DMS 273 (cell line): ENCODE data around the gene TTC16.

ENCODE experiments used
- DNase-seq: peaks from one replicate; lab custom pipeline; 2025; ENCODE audit not compliant: unreplicated experiment; lab: John Stamatoyannopoulos, UW

TTC16 gene

DNA sequence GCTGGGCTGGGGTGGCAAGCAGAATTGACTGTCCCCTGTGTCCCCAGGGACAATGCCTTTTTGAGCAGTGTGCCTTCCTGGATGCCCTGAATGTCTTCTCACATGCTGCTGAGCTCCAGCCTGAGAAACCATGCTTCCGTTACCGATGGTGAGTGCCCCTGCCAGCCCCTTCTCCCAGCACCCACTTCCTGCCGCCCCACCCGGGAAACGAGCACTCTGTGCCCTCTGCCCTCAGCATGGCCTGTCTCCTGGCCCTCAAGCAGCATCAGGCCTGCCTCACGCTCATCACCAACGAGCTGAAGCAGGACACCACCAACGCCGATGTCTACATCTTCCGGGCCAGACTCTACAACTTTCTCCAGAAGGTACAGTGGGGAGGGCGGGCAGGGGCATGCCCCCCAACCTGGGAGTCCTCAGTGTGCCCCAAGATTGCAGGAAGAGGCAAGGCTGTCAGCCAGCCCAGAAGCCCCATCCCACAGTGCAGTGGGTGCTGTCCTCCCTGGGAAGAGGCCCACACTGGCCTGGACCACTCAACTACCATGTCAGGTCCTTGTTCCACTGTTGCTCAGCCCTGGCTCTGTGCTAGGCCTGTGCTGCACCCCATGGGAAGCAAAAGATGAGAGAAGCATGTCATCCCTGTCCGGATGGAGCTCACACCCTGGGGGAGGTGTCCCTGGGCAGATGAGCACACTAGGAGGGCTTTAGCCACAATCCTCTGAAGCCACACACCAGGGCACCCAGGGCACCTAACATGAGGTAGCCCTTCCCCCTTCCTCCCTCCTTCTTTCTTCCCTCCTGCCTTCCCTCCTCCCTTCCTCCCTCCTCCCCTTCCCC lies 4.4 kb downstream of the TTC16 start:
- peak; percentile 24 for DNase-seq

- DNase-seq = no peak
Observed at GRCh38 chr9:127720865-127721227, 5.0 kb downstream of the TTC16 start.

DNA sequence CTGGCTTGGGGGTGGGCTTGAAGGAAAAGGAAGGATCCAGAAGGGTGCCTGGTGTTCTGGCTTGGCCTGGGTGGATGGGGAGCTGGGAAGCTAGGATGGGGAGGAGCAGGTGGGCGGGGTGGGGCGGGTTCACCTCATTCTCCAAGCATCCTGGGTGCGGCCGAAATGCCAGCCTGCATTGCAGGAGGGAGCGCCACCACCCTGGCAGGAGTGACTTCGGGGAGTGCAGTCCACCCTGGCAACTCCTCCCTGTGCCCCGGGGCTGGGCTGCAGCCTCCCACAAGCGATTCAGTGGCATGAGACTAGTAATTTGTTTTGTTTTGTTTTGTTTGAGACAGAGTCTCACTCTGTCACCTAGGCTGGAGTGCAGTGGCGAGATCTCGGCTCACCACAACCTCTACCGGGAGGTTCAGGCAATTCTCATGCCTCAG lies 5.5 kb downstream of the TTC16 start:
- DNase-seq = peak; percentile 24

- DNase-seq = no peak
Observed at GRCh38 chr9:127722055-127722745, 6.3 kb downstream of the TTC16 start.

- no peak for DNase-seq
Observed at GRCh38 chr9:127723013-127723412, 7.1 kb downstream of the TTC16 start.

DNA sequence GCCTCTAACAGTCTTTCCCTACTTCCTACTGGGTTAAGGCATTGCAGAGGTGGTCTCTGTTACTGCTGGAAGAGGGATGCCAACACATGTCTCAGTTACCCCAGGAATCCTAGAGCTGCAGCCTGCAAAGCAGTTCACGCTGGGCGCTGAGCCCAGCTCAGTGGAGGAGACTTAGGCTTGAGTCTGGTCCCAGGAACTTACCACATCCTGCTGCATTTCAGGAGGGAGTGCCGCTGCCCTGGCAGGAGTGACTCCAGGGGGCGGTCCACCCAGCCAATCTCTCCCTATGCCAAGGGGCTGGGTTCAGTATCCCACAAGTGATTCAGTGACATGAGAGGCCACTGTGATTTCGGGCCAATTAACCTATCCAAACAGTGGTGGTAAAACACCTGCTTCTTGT lies 7.6 kb downstream of the TTC16 start:
- DNase-seq = peak; percentile 43

DNA sequence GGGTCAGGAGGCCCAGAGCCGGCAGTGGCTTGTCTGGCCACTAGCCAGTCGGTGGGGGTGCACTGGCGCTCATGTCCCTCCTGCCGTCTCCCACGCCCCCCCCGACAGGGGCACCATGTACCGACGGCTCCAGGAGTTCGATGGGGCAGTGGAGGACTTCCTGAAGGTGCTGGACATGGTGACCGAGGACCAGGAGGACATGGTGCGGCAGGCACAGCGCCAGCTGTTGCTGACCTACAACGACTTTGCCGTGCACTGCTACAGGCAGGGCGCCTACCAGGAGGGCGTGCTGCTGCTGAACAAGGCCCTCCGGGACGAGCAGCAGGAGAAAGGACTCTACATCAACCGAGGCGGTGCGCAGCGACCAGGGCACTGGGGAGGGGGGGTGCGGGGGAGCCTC lies 8.1 kb downstream of the TTC16 start:
- peak; percentile 60 for DNase-seq

DNA sequence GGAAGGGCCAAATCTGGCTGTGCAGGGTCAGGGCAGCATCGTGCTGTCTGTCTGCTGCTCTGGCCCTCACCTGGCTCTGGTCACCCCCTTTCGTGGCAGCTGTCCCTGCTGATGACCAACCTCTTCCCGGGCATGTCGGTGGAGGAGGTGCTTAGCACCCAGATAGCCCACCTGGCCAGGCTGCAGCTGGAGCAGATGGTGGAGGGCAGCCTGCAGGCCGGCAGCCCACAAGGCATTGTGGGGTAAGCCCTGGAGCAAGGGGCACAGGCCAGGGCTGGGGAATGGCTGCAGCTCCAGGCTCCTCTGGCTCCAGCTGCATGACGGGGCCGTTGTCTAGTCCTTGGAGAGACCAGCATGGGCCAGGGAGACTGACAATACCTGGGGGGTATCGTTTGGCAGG lies 11.0 kb downstream of the TTC16 start:
- DNase-seq = no peak

- DNase-seq = no peak
Observed at GRCh38 chr9:127728808-127729207, 12.9 kb downstream of the TTC16 start.

GRCh38 chr9:127729522-127730256 lies 13.8 kb downstream of the TTC16 start:
- no peak for DNase-seq

GRCh38 chr9:127730262-127730661 lies 14.4 kb downstream of the TTC16 start:
- no peak for DNase-seq

GRCh38 chr9:127730799-127731410 lies 15.0 kb downstream of the TTC16 start:
- DNase-seq = no peak

- no peak for DNase-seq
Observed at GRCh38 chr9:127731938-127732337, 16.1 kb downstream of the TTC16 start.

DNA sequence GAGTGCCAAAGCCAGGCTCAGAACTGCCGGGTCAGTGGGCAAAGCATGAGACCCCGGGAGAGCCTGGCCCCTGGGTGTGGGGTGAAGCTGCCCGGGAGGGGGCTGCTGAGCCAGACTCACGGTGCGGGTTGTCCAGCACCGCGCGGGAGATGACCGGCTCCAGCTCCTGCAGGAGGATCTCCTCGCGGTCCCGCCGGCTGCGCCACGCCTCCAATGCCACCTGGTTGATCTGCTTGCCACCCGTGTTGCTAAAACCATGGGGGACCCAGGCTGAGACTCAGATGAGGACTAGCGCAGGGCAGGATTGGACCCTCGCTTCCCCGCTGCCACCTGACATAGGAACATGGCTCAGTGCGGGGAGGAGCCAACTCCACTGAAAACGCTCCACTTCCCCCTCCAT lies 16.6 kb downstream of the TTC16 start:
- DNase-seq = no peak

DNA sequence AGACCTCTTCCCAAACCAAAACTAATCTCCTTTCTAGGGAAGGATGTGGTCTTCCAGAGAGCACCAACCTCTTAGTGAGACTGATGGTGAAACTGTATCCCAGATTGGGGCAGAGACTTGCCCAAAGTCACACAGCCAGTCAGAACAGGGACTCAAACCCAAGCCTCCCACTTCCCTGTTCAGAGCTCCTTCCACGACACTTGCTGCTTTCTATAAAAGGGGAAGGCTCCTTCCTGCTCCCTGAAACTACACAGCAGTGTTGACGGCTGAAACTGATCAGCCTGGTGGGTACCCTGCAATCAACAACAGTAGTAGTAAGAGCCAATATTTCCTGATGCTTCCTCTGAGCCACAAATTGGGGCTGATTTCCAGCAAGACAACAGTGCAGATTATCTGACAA lies 17.7 kb downstream of the TTC16 start:
- DNase-seq = no peak

- DNase-seq = no peak
Observed at GRCh38 chr9:127734247-127734746, 18.4 kb downstream of the TTC16 start.

DNA sequence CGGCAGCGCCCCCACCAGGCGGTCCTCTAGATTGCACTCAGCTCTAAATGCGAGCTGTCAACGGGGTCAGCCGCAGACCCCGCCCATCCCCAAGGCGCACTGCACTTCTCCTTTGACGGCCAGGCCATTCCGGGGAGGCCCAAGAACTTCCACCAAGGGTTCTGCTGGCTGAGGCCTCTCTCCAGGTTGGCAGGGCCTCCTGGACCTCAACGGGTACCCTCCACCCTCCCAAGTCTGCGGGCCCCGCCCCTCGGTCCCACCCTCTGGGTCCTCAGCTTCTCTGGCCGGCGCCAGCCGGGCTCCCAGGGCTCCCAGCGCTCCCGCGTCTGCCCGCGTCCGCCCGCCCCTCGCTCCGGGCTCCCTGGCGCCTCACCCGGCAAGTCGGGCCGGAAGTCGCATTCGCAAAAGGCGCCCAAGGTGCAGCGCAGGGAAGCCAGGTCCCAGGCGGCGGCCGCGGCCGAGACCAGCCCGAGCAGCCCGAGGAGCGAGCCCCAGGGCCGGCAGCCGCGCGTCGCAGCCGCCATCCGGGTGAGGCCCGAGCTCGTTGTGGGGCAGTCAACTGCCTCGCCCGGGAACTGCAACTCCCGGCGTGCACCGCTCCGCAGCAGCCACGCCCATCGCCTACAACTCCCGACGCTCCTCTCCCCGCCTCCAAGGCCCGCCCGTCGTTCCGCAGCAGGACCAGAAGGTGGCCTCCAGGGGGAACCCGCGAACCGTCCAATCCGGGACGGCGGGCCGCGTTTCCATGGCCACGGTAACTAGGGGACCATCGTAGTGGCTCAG lies 19.1 kb downstream of the TTC16 start, which contains the start of gene TOR2A:
Gene TOR2A (minus strand): TSS at position 548 of the 783 bp plus-strand sequence. CDS start 24 bp downstream, at position 524.
- DNase-seq = peak; percentile 99

- no peak for DNase-seq
Observed at GRCh38 chr9:127735530-127736185, 19.8 kb downstream of the TTC16 start.

DNA sequence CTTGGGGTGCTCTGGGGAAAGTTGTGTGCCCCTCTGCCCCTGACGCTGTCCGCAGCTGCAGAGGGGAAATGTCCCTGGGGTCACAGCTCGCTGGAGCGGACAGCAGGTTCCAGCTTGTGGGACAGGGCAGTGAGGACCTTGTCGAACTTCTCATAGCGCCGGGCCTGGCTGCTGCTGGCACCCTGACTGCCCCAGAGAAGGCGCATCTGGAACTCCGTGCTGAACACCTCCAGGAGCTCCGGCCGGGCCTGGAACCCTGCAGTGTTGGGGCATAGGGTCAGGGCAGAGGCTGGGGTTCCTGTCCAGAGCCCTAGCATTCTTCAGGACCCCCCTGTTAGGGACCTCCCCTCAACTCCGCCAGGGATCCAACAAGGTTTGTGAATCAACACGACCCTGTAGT lies 22.8 kb downstream of the TTC16 start:
- no peak for DNase-seq
